Erythroblast (primary cell): ENCODE measurements around the gene OAF.

ENCODE experiments used
- GATA1 ChIP-seq: IDR thresholded peaks from 2 replicates; pipeline ENCODE4 v1.6.1; 2011; ENCODE audit warnings: low read depth, mild to moderate bottlenecking, control low read depth, low read length, moderate library complexity
- POLR2A ChIP-seq: IDR thresholded peaks from 2 replicates; pipeline ENCODE4 v1.6.1; 2011; ENCODE audit warnings: mild to moderate bottlenecking, low read length

DNA sequence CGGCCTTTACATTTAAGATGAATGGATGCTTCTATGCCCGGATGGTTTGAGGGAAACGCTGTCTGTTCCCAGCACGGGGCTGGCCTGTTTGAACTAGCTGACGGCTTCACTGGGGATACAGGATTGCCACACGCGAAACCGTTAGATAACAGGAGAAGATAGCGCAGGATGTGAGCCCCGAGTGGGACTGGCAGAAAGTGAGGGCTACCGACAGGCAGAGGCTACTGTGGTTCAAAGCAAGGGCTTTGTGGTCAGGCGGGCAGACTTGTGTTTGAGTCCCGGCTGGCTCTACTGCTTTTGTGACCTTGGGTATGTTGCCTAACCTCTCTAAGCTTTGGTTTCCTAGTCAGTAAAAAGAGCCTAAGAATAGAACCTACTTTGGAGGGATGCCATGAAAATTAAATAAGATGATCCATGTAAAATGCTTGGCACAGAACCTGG, 2.8 kb upstream of the OAF start:
- TF ChIP-seq POLR2A (no peak), GATA1 (no peak)
